ENCODE results near the gene GRWD1.

DNA sequence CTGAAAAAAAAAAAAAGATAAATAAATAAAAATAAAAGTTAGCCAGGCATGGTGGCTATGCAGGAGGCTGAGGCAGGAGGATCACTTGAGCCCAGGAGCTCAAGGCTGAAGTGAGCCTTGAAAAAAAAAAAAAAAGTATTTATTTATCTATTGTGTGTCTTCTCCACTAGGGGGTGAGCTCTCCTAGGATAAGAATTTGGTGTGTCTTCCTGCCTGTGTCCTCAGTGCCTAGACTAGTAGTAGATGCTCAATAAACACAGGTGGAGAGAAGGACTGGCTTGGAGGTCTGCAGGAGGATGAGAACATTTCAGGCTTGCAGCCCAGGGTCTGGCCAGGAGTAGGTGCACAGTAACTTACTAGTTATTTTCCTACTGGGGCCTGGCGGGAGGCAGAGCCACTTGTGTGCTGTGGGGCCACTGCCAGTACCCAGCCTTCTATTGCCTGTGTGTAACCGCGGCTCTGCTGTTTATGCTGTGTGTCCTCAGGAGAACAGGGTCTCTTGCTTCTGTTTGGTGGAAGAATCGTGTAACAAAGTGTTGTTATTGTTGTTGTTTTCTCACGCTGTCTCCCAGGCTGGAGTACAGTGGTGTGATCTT, 60.5 kb downstream of the GRWD1 start:
- TF ChIP-seq POLR2A (IDR thresholded peaks at IDR 0.05; ENCODE audit: control extremely low read depth in 1 of 2, low read depth in 2 of 2, low read length in 2 of 2), result no peak
- TF ChIP-seq, protein P1, sequence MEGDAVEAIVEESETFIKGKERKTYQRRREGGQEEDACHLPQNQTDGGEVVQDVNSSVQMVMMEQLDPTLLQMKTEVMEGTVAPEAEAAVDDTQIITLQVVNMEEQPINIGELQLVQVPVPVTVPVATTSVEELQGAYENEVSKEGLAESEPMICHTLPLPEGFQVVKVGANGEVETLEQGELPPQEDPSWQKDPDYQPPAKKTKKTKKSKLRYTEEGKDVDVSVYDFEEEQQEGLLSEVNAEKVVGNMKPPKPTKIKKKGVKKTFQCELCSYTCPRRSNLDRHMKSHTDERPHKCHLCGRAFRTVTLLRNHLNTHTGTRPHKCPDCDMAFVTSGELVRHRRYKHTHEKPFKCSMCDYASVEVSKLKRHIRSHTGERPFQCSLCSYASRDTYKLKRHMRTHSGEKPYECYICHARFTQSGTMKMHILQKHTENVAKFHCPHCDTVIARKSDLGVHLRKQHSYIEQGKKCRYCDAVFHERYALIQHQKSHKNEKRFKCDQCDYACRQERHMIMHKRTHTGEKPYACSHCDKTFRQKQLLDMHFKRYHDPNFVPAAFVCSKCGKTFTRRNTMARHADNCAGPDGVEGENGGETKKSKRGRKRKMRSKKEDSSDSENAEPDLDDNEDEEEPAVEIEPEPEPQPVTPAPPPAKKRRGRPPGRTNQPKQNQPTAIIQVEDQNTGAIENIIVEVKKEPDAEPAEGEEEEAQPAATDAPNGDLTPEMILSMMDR (IDR thresholded peaks at IDR 0.05; ENCODE audit: control extremely low read depth in 1 of 3, insufficient read depth in 1 of 3, low read depth in 1 of 3, low read length in 3 of 3), result peak in 2 of 3 experiments; percentile 50 to 75; a peak in 3 of 4 replicates
- no peak for TF ChIP-seq SIN3A (conservative IDR thresholded peaks at IDR 0.05 in 1 of 2, IDR thresholded peaks at IDR 0.05 in 1 of 2; ENCODE audit: low read depth in 1 of 2, low read length in 2 of 2)
- TF ChIP-seq POLR2AphosphoS5 (IDR thresholded peaks at IDR 0.05; ENCODE audit: low read depth, low read length), result no peak
- TF ChIP-seq EP300 (IDR thresholded peaks at IDR 0.05; ENCODE audit: borderline replicate concordance in 1 of 2, low read depth in 2 of 2, low read length in 2 of 2), result no peak
- no peak for TF ChIP-seq USF2 (IDR thresholded peaks at IDR 0.05; ENCODE audit: low read length)
- TF ChIP-seq RXRA (IDR thresholded peaks at IDR 0.05; ENCODE audit: insufficient read depth, low read depth, low read length), result no peak
- TF ChIP-seq RNF2 (IDR thresholded peaks at IDR 0.05; ENCODE audit: borderline replicate concordance, low read depth, low read length, missing control alignments, poor library complexity, severe bottlenecking), result no peak
- no peak for TF ChIP-seq NANOG (IDR thresholded peaks at IDR 0.05; ENCODE audit: insufficient read depth, low read depth, low read length, poor library complexity, severe bottlenecking)
- no peak for TF ChIP-seq CEBPB (IDR thresholded peaks at IDR 0.05; ENCODE audit: low read depth, low read length)
